HG02610 (cell line): Measurements from ENCODE around the gene SVIL.
A peak's percentile ranks its signal among the peaks of the same experiment; 100 is the strongest.

Experiments used
- ATAC-seq: cut with Tn5 transposase; IDR thresholded peaks from one replicate; pipeline ENCODE4 v1.9.1; 2021; ENCODE audit warnings: mild to moderate bottlenecking, moderate library complexity; ENCODE audit not compliant: unreplicated experiment

SVIL gene

DNA sequence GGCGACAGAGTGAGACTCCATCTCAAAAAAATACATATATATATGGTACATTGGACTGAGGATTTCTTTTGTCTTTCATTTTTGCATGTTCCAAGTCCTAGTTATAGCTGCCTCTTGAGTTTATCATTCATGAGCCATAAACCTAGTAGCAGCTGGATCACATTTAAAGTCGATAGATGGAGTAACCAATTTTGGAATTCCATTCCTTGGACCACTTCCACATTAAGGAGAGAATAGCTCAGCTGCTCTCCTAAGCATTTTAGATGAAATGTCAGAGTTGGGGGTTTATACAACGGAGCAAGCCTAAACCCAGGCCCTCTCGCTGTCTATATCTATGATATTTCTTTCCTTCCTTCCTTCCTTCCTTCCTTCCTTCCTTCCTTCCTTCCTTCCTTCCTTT lies 204.7 kb downstream of the SVIL start:
- ATAC-seq: no peak

DNA sequence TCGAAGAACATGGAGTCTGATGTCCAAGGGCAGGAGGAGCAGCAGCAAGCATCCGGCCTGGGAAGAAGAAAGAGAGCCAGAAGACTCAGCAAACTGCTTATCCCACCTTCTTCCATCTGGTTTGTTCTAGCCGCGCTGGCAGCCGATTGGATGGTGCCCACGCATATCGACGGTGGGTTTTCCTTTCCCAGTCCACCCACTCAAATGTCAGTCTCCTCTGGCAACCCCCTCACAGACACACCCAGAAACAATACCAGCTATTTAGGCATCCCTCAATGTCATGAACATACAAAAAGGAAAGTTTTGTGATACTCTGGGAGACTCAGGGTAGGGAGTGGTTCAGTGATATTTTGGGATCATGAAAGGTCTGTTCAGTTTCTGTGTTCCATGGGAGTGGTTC lies 206.3 kb downstream of the SVIL start:
- no peak for ATAC-seq

DNA sequence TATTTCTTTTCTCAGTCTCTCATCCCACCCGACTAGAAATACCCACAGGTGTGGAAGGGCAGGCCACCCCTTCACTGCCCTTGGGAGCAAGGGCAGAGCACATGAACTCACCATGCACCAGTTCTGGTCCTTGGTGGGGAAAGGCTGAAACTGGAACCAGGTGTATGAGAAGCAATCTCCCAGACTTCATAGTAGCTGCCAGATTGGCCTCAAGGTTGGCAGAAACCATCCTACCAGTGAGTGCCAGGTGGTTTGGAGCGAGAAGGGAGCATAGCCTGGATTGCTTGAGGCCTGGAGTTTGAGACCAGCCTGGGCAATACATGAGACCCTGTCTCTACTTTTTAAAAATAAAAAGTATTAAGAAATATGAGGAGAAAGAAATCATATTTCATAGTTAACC lies 207.1 kb downstream of the SVIL start:
- no peak for ATAC-seq

DNA sequence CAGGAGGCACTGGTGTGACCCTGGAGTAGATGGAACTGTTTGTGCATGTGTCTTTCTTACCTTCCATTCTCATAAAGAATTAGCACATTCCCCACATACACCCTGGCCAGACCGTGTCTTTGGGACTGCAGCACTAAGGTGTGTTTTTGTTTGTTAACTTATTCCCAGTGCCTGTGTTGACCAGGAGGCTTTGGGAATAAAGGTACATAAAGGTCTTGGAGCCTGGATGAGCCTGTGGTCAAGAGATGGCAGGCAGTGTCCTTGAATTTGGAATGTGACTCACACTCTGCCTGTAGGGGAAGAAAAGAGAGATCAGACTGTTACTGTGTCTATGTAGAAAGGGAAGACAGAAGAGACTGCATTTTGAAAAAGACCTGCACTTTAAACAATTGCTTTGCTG lies 208.4 kb downstream of the SVIL start:
- no peak for ATAC-seq

DNA sequence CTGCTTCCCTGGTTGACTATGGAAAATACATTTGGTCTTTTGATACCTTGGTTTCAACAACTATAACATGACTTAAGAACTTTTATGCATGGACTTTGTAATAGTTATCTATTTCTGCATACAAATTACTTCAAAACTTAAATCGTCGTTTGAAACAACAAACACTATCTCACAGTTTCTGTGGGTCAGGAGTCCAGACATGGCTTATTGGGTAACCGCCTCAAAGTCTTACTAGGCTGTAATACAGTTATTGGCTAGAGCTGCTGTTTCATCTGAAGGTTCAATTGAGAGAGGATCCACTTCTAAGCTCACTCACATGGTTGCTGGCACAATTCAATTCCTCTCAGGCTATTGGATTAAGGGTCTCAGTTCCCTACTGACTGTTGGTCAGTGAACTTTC lies 210.8 kb downstream of the SVIL start:
- ATAC-seq: no peak

DNA sequence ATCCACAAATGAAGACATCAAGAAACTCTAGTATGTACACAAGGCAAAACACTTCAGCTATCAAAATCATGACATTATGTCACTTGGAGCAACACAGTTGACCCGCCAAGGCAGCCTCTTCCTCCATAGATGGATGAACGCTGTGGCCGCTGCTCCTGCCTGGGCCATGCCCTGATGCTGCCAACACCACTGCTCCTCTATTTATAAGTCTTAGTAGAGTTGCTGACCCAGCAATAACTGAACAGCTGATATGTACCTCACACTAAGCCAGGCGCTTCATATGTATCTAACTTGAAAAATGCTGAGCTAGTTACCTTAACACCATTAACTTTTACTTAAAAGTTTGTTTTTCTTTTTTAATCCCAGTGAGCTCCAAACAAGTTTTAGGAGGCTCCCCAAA lies 214.0 kb downstream of the SVIL start:
- ATAC-seq: no peak

DNA sequence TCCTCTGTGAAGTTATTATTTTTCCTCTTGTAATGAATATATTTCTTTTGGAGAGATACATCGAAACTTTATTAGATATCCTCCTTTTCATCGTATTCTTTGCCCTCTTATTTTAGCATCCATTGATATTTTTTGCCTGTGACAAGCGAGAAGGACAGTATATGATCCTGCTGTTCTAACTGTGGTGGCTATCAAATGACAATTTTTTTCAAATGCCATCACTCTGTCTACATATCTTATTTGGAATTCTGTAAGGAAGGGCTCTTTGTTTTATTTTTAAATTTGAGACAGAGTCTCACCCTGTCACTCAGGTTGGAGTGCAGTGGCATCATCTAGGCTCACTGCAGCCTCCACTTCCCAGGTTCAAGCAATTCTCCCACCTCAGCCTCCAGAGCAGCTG lies 217.4 kb downstream of the SVIL start:
- no peak for ATAC-seq

- no peak for ATAC-seq
Measured at GRCh38 chr10:29415876-29416275, 218.9 kb downstream of the SVIL start.

DNA sequence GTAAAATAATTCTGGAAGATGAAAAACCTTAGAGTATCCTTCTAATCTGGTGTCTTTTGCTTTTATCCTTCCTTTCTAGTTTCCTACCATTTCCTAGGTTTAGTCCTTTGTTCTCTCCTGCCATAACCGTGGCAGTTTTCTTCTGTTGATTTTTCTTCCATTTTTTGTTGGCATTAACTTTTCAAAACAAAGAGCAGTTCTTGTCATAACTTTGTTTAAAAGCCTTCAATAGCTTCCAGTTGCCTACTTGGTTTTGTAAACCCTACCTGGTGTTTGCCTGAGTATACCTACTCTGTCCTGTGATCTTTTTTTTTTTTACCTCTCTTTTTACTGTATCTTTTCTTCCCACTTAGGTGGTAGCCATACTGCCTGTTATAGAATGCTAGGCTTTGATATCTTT lies 220.3 kb downstream of the SVIL start:
- ATAC-seq: no peak

DNA sequence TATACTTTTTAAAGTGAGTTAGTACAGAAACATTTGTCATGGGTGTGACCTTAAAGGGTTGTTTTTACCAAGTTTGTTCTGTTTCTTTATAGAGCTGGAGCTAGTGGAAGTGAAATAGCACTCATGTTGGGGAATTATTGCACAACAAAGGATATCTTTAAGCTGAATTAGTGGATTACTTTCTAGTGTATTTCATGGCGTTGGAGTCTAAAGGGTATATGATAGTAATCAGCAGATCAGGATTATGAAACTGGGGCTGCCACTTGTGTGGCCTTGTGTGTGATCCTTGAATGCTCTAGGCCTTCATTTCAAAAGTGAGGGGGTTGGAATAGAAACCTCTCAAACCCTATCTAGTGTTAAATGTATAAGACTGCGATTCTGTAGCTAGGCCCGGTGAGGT lies 222.3 kb downstream of the SVIL start:
- peak; percentile 25 for ATAC-seq

GRCh38 chr10:29411666-29412315 lies 223.0 kb downstream of the SVIL start:
- no peak for ATAC-seq

DNA sequence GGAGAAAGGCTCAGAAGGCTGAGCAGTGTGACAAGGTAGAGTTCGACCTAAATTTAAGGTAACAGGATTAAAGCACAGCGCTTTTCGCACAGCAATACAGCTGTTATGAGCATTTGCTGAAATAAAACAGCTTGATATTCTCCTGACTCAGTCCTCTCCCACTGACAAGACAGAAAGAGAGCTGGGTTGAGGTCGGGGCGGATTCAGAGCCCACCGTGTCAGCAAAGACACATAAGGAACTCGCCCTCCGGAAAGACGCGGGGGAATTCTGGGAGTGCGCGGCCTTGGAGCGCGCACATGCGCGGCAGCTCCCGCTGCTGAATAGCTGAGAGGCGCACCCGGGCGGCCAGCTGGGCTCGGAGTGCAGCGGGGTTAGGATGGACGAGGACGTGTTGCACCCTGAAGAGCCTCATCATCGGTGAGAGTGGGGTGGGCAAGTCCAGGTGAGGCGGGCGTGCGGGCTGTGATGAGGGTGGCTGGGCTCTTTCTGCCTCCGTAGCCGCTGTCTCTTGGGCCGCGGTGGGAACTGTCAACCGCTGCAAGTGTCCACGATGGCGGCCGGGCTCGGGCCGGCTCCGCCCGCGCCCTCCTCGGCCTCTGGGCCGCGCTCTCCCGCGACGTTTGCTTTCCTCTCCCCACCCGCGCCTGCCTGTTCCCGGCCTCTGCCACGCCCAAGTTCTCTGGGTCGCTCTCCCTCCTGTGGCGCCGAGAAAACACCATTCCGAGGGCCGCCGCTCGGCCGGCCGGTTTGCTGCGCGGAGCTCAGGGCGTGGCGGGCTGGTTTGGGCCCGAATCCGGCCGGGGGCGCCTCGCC lies 225.3 kb downstream of the SVIL start:
- ATAC-seq: peak; percentile 57

DNA sequence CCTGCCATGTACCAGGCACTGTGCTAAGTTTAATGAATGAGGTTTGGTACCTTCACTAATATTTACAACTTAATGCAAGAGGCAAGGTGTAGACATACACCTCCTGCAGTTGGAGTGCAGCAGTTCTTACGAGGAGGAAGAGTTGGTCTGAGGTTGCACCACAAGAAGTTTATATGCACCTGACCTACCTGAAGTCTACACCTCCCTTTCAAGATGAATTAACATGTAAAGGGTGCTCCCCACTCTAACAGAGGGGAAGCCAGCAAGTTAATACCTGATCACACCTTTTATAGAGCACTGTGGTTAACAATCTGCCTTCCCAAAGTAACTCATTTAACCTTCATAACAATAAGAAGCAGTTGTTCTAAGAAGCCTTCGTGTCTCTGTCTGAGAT lies 225.9 kb downstream of the SVIL start:
- no peak for ATAC-seq
